HEK293 (cell line): ENCODE results near the gene DLX3.

Experiments used
- CTCF ChIA-PET: fragments of 350-600 bp; formaldehyde crosslinking; extraction: SDS; loops from one replicate; lab custom pipeline; 2021; ENCODE audit warnings: antibody characterized with exemption; lab: Yijun Ruan, JAX
- POLR2A ChIA-PET: fragments of 300-600 bp; formaldehyde crosslinking; extraction: SDS; loops from one replicate; lab custom pipeline; 2020; ENCODE audit warnings: antibody characterized with exemption, inconsistent platforms; lab: Yijun Ruan, JAX
- H3K27ac ChIP-seq: fragments of 200-500 bp; sonication (Bioruptor generic); 2 replicates; pipeline ENCODE4 v1.5.1; 2014; ENCODE audit warnings: low read depth, low read length, control low read depth, inconsistent platforms; ENCODE audit errors: extremely low read depth
- H3K36me3 ChIP-seq, 2 experiments: fragments of 200-500 bp in 1 of 2; sonication (Bioruptor generic) in 1 of 2; 1 replicate in 1 of 2; 2 replicates in 1 of 2; pipeline ENCODE4 v1.5.1; 2014 to 2017; ENCODE audit warnings: inconsistent platforms in 2 of 2, low read length in 2 of 2; ENCODE audit not compliant: control insufficient read depth in 2 of 2, insufficient read depth in 1 of 2
- H3K4me1 ChIP-seq: fragments of 200-500 bp; sonication (Bioruptor generic); 2 replicates; pipeline ENCODE4 v1.5.1; 2014; ENCODE audit warnings: mild to moderate bottlenecking, low read length, inconsistent platforms; ENCODE audit not compliant: control insufficient read depth, insufficient read depth
- H3K4me3 ChIP-seq: 2 replicates; pipeline ENCODE4 v1.5.1; 2011; ENCODE audit warnings: low read depth, mild to moderate bottlenecking, control low read depth, low read length, moderate library complexity
- H3K9me3 ChIP-seq: fragments of 200-500 bp; sonication (Bioruptor generic); 2 replicates; pipeline ENCODE4 v1.5.1; 2014; ENCODE audit warnings: low read depth, low read length, inconsistent platforms; ENCODE audit not compliant: control insufficient read depth, insufficient read depth
- FEZF1 ChIP-seq: fragments of 450-650 bp; formaldehyde crosslinking; IDR thresholded peaks from 2 replicates; pipeline ENCODE4 v1.5.1; 2016; ENCODE audit warnings: missing biosample characterization, missing genetic modification characterization
- HOXC10 ChIP-seq: sonication (generic); formaldehyde crosslinking; IDR thresholded peaks from 2 replicates; pipeline ENCODE4 v1.8.1; 2023; ENCODE audit warnings: mild to moderate bottlenecking, missing genetic modification reagents
- OSR2 ChIP-seq: fragments of 450-650 bp; formaldehyde crosslinking; IDR thresholded peaks from 2 replicates; pipeline ENCODE4 v1.5.1; 2016; ENCODE audit warnings: missing biosample characterization, missing genetic modification characterization
- TCF7L2 ChIP-seq: IDR thresholded peaks from 2 replicates; pipeline ENCODE4 v1.6.1; 2011; ENCODE audit warnings: low read depth, mild to moderate bottlenecking, inconsistent platforms, low read length, moderate library complexity, borderline replicate concordance
- ZBTB8A ChIP-seq: fragments of 450-650 bp; formaldehyde crosslinking; IDR thresholded peaks from 2 replicates; pipeline ENCODE4 v1.5.1; 2016; ENCODE audit warnings: missing biosample characterization, missing genetic modification characterization
- ZNF274 ChIP-seq, 2 experiments: fragments of 200-500 bp in 1 of 2; fragments of 450-650 bp in 1 of 2; sonication (Bioruptor generic) in 1 of 2; formaldehyde crosslinking in 1 of 2; IDR thresholded peaks; 2 replicates each; pipeline versions ENCODE4 v1.5.1 to v1.6.1; 2014 to 2016; ENCODE audit warnings: borderline replicate concordance in 1 of 2, inconsistent platforms in 1 of 2, low read length in 1 of 2, missing biosample characterization in 1 of 2, missing genetic modification characterization in 1 of 2
- ZNF555 ChIP-seq: fragments of 450-650 bp; formaldehyde crosslinking; conservative IDR thresholded peaks from 2 replicates; pipeline ENCODE4 v1.5.1; 2017; ENCODE audit warnings: missing biosample characterization, mild to moderate bottlenecking, missing genetic modification characterization, inconsistent platforms
- ZNF621 ChIP-seq: fragments of 450-650 bp; formaldehyde crosslinking; IDR thresholded peaks from 2 replicates; pipeline ENCODE4 v1.5.1; 2017; ENCODE audit warnings: missing biosample characterization, missing genetic modification characterization
- ZNF654 ChIP-seq: fragments of 450-650 bp; formaldehyde crosslinking; IDR thresholded peaks from 2 replicates; pipeline ENCODE4 v1.5.1; 2016; ENCODE audit warnings: low read depth, missing biosample characterization, missing genetic modification characterization
- ZNF791 ChIP-seq: fragments of 450-650 bp; formaldehyde crosslinking; IDR thresholded peaks from 2 replicates; pipeline ENCODE4 v1.5.1; 2016; ENCODE audit warnings: missing biosample characterization, missing genetic modification characterization
- TF ChIP-seq, protein P1 (sequence below): fragments of 450-650 bp; formaldehyde crosslinking; IDR thresholded peaks from 2 replicates; pipeline ENCODE4 v1.5.0; 2017; ENCODE audit warnings: missing biosample characterization, missing genetic modification characterization, borderline replicate concordance
- TF ChIP-seq, protein P2 (sequence below): fragments of 450-650 bp; IDR thresholded peaks from 2 replicates; pipeline ENCODE4 v1.5.1; 2018; ENCODE audit warnings: missing biosample characterization, mild to moderate bottlenecking, missing genetic modification characterization
- TF ChIP-seq, protein P3 (sequence below): fragments of 450-650 bp; formaldehyde crosslinking; IDR thresholded peaks from 2 replicates; pipeline ENCODE4 v1.5.1; 2016; ENCODE audit warnings: missing biosample characterization, missing genetic modification characterization
- TF ChIP-seq, protein P4 (sequence below): fragments of 450-650 bp; formaldehyde crosslinking; IDR thresholded peaks from 2 replicates; pipeline ENCODE4 v1.5.1; 2016; ENCODE audit warnings: missing biosample characterization, missing genetic modification characterization
- TF ChIP-seq, protein P5 (sequence below): fragments of 450-650 bp; formaldehyde crosslinking; IDR thresholded peaks from 2 replicates; pipeline ENCODE4 v1.5.1; 2016; ENCODE audit warnings: missing biosample characterization, missing genetic modification characterization
- TF ChIP-seq, protein P6 (sequence below): fragments of 450-650 bp; formaldehyde crosslinking; IDR thresholded peaks from 2 replicates; pipeline ENCODE4 v1.5.1; 2016; ENCODE audit warnings: missing biosample characterization, missing genetic modification characterization

The DLX3 gene

DNA sequence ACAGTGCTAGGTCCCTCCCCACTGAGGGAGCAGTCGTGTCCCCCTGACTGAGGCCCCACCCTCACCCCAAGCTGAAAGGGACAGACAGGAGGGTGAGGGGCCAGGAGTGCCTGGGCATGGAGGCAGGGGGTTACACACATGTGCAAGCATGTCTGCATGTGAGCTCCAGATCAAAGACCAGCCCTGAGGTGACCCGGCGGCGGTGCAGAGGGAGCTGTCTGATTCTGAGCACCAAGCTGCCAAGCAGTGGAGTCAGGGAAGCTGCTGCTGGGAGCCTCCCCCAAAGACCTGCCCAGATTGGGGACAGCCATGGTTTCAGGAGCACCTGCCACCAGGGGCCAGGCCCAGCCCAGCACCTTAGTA lies 5.5 kb downstream of the DLX3 start:
- Histone ChIP-seq H3K9me3 (no peaks in the 10 kb centered on the region), H3K4me3 (no peak overlapping the region), H3K36me3 (no peaks in the 10 kb centered on the region), H3K4me1 (no peaks in the 10 kb centered on the region; the same call in 1 of the 2 replicates), H3K27ac (no peak overlapping the region)
- TF ChIP-seq, protein P1, sequence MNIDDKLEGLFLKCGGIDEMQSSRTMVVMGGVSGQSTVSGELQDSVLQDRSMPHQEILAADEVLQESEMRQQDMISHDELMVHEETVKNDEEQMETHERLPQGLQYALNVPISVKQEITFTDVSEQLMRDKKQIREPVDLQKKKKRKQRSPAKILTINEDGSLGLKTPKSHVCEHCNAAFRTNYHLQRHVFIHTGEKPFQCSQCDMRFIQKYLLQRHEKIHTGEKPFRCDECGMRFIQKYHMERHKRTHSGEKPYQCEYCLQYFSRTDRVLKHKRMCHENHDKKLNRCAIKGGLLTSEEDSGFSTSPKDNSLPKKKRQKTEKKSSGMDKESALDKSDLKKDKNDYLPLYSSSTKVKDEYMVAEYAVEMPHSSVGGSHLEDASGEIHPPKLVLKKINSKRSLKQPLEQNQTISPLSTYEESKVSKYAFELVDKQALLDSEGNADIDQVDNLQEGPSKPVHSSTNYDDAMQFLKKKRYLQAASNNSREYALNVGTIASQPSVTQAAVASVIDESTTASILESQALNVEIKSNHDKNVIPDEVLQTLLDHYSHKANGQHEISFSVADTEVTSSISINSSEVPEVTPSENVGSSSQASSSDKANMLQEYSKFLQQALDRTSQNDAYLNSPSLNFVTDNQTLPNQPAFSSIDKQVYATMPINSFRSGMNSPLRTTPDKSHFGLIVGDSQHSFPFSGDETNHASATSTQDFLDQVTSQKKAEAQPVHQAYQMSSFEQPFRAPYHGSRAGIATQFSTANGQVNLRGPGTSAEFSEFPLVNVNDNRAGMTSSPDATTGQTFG (tag by site-specific recombination), result no peak
- no peak for TF ChIP-seq OSR2
- TF ChIP-seq TCF7L2, result no peak
- TF ChIP-seq, protein P2, sequence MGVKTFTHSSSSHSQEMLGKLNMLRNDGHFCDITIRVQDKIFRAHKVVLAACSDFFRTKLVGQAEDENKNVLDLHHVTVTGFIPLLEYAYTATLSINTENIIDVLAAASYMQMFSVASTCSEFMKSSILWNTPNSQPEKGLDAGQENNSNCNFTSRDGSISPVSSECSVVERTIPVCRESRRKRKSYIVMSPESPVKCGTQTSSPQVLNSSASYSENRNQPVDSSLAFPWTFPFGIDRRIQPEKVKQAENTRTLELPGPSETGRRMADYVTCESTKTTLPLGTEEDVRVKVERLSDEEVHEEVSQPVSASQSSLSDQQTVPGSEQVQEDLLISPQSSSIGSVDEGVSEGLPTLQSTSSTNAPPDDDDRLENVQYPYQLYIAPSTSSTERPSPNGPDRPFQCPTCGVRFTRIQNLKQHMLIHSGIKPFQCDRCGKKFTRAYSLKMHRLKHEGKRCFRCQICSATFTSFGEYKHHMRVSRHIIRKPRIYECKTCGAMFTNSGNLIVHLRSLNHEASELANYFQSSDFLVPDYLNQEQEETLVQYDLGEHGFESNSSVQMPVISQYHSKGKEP, result no peak
- TF ChIP-seq ZNF555 (tag by site-specific recombination), result no peak
- TF ChIP-seq ZNF654 (tag by site-specific recombination), result no peak
- no peak for TF ChIP-seq ZNF274 (IDR thresholded peaks at IDR 0.05; ENCODE audit: low read length)
- no peak for TF ChIP-seq ZNF274 (tag by site-specific recombination; IDR thresholded peaks at IDR 0.05; ENCODE audit: borderline replicate concordance)
- no peak for TF ChIP-seq HOXC10 (CRISPR knock-in tag)
- TF ChIP-seq ZNF621 (tag by site-specific recombination), result no peak
- TF ChIP-seq ZNF791, result no peak
- TF ChIP-seq, protein P3, sequence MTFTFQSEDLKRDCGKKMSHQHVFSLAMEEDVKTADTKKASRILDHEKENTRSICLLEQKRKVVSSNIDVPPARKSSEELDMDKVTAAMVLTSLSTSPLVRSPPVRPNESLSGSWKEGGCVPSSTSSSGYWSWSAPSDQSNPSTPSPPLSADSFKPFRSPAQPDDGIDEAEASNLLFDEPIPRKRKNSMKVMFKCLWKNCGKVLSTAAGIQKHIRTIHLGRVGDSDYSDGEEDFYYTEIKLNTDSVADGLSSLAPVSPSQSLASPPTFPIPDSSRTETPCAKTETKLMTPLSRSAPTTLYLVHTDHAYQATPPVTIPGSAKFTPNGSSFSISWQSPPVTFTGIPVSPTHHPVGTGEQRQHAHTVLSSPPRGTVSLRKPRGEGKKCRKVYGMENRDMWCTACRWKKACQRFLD (tag by site-specific recombination), result no peak
- TF ChIP-seq, protein P4, sequence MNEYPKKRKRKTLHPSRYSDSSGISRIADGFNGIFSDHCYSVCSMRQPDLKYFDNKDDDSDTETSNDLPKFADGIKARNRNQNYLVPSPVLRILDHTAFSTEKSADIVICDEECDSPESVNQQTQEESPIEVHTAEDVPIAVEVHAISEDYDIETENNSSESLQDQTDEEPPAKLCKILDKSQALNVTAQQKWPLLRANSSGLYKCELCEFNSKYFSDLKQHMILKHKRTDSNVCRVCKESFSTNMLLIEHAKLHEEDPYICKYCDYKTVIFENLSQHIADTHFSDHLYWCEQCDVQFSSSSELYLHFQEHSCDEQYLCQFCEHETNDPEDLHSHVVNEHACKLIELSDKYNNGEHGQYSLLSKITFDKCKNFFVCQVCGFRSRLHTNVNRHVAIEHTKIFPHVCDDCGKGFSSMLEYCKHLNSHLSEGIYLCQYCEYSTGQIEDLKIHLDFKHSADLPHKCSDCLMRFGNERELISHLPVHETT, result no peak
- TF ChIP-seq ZBTB8A (tag by site-specific recombination), result no peak
- TF ChIP-seq, protein P5, sequence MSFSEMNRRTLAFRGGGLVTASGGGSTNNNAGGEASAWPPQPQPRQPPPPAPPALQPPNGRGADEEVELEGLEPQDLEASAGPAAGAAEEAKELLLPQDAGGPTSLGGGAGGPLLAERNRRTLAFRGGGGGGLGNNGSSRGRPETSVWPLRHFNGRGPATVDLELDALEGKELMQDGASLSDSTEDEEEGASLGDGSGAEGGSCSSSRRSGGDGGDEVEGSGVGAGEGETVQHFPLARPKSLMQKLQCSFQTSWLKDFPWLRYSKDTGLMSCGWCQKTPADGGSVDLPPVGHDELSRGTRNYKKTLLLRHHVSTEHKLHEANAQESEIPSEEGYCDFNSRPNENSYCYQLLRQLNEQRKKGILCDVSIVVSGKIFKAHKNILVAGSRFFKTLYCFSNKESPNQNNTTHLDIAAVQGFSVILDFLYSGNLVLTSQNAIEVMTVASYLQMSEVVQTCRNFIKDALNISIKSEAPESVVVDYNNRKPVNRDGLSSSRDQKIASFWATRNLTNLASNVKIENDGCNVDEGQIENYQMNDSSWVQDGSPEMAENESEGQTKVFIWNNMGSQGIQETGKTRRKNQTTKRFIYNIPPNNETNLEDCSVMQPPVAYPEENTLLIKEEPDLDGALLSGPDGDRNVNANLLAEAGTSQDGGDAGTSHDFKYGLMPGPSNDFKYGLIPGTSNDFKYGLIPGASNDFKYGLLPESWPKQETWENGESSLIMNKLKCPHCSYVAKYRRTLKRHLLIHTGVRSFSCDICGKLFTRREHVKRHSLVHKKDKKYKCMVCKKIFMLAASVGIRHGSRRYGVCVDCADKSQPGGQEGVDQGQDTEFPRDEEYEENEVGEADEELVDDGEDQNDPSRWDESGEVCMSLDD (tag by site-specific recombination), result no peak
- TF ChIP-seq, protein P6, sequence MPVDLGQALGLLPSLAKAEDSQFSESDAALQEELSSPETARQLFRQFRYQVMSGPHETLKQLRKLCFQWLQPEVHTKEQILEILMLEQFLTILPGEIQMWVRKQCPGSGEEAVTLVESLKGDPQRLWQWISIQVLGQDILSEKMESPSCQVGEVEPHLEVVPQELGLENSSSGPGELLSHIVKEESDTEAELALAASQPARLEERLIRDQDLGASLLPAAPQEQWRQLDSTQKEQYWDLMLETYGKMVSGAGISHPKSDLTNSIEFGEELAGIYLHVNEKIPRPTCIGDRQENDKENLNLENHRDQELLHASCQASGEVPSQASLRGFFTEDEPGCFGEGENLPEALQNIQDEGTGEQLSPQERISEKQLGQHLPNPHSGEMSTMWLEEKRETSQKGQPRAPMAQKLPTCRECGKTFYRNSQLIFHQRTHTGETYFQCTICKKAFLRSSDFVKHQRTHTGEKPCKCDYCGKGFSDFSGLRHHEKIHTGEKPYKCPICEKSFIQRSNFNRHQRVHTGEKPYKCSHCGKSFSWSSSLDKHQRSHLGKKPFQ, result no peak
- TF ChIP-seq FEZF1, result no peak
- POLR2A ChIA-PET, result interaction anchor here (0.7 to 1.4 kb wide), 2 partner anchors 11 to 69 kb away, joined by 4 read pairs; no protein-coding TSS in a partner anchor
- CTCF ChIA-PET, result interaction anchor here (0.6 to 7.9 kb wide), 9 partner anchors 8 to 420 kb away, joined by 3 to 67 read pairs (median 4); partner anchors contain the start of gene SLC35B1
